Measurements from ENCODE around the gene H2AZ1.
"Not testable (repeated sequence)": the region's sequence is repeated elsewhere in the genome, so short reads cannot be mapped to it uniquely, and the experiment has no call there.

H2AZ1 gene

DNA sequence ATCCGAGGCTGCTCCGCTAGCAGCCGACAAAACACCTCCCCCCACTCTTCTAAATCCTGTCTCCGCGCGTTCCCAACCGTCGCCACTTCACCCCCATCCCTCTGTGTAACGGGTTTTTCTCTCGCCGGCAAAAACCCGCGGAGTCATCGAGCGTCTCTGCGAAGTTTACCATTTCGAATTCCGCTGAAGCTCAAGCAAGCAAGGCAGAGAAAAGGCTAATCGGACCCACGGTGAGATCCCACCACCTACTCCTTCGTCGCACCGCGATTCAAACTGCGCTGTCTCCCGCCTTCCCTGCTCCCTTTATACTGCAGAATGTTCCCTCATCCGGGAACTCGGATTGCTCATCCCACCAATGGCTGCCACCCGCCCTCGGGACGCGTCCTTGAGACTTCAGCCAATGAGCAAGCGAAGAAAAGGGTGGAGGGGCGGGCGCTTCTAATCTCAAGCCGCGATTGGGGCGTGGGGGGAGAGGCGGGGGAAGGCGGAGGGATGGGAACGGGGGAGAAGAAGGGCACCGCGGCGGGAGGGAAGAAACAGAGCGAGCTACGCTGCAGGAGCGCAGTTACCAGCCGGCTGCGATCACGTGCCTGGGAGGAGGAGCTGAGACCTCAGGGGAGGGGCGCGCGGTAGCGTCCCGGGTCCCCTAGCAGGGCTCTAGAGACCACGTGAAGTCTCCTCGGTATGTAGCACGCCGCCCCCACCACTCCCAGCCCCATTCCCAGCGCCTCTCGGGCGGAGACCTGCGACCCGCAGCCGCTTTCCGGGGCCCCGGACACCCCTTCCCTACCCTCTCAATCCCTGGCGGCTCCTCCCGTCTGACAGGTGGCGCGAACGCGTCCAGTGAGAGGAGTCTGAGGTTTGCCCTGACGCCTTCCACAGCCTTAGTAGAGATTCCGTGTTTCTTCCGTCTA is at the start of gene H2AZ1:
TSS of gene H2AZ1 (minus strand) at position 277 of the 914 bp plus-strand sequence. CDS start at position 172, 105 bp downstream.
- peak; percentile 92 to 93 for DNase-seq

DNA sequence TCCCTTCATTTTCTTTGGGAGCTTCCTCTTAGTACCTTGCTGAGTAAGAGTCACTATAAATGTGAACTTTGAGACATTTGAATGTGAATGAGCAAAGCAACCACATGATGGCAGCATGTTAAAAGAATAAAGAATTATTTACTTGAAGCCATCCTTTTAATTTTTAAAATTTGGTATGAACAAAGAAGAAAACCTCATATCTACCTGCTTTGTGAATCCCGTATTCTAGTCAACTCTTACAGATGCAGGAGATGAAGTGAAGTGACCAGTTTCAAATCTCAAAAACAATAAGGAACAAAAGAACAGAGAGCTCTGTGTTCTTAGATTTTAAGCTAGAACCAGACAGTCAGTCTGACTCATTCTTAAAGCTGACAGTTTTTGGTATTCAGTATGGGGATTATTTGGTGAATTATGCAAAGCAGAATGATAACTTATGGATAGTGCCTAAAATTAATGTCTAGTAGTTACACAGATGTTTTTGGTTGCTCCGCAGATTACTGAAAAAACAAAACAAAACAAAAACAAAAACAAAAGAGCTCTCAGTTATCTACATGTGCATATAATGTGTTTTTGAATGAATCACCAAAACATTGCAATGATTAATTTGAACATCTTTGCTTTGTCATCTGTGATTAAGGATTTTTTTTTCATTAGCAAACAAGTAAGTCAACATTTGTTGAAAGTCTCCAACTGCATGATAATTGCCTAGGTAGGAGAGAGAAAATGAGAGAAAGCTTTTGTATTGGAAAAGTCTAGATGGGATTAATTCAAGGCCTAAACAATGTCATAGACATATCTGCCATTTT is 48.2 kb upstream of the H2AZ1 start:
- DNase-seq, result peak in 1 of 2 experiments; percentile 1

DNA sequence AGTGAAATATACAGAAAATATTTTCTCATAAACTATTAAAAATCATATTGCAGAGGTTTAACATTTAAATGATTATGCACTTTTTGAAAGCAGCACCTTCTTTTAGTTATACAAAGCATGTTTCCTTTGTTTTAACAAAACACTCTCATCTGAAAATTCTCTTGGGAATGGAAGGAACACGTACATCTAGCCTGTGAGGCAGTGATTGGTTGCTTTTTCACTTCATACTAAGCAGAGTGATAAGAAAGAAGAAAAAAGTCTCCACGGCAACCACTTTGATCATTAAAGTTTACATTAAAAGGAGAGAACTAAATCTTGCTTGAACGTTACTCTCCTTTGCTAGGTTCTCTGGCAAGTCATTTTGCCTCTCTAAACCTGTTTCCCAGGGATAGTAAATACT is 41.7 kb upstream of the H2AZ1 start:
- DNase-seq, result no peak

DNA sequence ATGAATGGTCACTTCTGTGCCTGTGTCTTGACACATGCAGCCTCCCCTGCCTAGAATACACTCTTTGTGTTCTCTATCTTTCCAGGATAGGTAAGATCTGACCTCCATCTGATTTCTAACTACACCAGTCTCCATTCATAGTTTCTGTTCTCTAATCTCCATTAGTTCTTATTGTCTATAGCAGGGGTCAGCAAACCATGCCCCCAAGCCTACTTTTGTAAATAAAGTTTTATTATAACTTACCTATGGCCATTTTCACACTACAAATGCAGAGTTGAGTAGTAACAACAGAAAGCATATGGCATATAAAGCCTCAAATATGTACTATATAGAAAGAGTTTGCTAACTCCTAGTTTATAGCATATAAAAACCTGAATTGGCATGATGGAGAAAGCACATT is 37.6 kb upstream of the H2AZ1 start:
- no peak for DNase-seq

DNA sequence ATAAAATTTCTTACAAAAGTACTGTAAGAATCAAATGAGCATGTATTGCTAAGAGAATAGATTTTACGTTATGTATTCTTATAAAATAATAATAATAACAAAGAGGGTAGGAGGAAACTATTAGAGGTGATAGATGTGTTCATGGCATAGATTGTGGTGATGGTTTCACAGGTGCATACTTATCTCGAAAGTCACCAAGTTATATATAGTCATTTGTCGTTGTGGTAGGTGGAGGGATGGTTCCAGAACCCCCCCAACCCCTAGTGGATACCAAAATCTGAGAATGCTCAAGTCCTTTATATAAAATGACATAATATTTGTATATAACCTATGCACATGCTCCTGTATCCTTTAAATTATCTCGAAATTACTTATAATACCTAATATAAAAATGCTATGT is 36.7 kb upstream of the H2AZ1 start:
- no peak for DNase-seq

DNA sequence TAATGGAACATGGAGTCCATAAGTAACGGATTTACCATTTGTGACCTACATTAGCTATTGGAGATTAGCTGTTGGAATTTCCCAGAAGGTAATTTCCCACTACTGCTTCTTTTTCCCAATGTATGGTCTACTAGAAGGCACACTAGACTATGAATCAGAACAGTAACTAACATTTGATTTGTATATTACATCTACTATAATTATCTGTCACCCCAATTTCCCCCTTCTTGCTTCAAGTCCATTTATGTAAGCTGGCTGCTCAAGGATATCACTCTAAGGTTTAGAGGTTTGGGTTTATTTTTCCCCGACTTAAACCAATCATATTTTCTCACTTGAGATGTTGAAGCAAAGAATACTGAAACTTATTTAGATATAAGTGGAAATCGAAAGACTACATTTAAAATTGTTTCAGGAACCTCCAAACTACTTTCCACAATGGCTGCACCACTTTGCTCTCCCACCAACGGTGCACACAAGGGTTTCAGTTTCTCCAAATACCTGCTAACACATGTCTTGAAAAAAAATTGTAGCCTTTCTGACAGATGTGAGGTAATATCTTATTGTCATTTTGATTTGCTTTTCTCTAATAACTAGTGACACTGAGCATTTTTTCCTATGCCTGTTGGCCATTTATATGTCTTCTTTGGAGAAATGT is 33.3 kb upstream of the H2AZ1 start:
- no peak for DNase-seq

DNA sequence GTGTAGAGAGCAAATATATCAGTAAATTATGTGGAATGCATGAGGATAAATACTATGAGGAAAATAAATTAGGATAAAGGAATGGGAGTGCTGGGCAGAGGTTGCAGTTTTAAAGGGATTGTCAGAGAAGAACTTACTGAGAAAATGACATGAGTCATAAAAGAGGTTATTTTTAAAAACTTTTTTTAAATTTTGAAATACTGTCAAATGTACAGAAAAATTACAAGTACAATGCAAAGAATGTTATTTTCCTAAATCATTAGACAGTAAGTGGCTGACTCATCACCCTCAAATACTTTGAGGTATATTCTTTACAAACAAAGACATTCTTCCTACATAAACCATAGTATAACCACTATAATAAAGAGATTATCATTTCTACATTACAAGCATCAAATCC is 29.8 kb upstream of the H2AZ1 start:
- DNase-seq, result no peak

DNA sequence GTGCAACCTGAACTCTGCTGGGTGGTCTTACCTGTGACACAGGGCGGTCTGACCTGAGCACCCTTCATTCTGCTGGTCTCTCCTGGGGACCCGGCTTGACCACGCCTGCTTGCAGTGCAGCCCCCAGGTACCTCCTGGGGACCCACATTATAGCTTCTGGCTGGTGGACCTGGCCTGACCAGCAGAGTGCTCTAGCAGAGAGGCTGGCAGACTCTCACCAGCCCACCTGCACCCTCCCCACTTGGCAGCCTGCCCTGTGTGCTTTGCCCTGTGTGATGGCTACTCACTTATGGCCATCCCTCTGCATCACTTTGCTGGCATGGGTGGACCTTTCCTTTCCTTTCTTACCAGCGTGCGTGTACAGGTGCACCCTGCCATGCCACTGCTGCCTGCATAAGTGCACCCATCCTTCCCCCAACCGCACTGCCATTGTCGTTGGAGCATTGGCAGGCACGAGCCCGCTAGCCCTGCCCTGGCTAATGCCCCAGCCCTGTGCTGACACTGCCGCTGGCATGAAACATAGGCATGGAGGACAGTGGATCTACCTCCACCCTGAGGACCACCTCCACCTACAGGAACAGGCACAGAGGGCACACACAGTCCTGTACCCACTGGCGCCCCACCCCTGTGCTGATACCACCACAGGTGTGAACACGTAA is 21.5 kb upstream of the H2AZ1 start:
- no peak for DNase-seq

DNA sequence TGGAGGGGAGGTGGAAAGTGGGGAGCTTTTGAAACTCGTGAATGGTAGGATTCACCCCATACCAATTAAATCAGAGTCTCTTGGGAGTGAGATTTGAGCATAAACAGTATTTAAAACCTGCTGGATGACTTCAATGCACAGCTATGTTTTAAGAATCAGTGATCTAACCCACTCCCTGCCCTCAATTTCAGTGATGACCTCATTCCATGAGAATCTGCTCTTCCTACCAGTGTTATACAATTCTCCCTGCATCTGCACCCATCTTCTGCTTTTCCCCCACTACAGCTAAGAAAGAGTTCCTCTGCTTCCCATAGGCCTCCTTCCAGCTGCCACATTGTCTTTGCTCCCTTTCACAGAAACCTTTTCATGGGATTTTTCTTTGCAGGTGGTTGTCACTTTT is 18.3 kb upstream of the H2AZ1 start:
- DNase-seq, result no peak

DNA sequence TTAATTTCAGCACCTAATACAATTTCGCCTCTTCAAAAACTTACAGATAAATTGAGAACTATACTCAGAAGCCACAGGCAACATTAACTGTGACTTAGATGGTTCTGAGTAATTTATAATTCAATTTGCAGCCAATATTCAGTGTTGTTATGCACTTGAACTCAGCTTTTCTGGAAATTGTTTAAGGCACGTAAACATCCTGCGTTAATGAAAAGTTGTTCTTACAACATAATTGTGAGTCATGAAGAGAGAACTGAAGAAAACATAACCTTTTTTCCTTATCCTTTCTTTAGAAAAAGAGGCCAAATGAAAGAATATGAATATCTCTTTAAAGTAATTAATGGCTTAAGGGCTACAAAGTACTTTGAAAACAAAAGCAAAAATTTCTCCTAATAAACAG is 16.6 kb upstream of the H2AZ1 start:
- DNase-seq, result no peak

DNA sequence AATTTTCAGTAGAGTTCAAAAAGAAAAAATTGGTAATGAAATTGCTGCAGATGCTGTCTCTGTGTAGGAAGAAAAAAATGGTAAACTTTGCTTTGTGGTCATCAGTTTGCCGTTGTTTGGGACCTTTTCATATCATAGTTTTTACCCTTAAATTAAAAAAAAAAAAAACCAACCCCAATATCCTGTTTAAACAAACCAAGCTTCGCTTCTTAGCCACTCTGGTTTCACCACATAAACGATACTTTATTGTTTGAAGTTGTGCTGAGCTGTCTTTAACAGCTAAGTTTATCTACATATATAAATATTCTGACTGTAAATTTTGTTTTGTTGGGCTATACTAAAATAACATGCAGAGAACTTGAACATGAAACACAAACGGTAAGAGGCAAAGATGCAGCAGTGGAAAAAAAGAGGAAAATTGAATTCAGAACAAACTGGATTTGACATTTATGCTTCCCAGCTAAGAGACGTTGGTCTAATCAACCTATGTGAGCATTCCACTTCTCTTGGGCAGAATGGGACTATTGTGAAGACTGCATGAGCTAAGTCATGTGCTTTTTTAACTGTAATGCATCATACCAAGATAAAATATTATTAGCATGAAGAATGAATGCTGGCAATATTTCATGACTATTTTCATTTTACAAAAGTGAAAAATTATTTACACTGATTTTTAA is 15.7 kb upstream of the H2AZ1 start:
- no peak for DNase-seq

DNA sequence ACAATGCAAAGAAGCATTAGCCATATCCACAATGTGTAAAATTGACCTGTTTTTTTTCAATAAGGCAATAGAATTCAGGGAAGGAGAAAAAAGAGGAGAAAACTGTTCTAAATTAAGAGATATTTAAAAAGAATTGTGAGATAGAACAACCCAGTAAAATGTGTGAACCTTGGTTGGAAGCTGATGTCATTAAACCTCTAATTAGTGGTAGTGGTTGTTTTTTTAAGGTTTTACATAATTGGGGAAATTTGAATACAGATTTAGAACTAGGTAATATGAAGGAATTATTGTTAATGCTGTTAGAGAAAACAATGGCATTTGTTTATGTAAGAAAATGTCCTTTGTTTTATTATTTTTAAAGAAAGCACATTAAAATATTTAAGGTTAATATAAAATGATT is 15.1 kb upstream of the H2AZ1 start:
- DNase-seq, result no peak

DNA sequence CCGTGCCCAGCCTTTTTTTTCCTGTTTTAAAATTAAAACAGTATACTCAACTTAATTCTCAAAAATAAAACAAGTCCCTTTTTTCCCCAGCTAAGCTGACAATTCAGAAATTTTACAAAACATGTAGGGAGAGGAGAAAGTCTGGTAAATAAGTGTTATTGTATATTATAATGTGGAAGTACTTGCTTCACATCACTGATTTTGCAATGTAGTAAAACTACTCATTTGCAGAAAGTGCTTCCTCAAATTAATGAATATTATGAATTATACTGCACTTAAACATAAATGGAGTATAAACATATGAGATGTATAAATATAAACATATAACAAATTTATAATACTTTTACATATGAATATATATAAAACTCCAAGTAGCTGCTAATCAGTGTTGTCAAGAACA is 11.6 kb upstream of the H2AZ1 start:
- no peak for DNase-seq

DNA sequence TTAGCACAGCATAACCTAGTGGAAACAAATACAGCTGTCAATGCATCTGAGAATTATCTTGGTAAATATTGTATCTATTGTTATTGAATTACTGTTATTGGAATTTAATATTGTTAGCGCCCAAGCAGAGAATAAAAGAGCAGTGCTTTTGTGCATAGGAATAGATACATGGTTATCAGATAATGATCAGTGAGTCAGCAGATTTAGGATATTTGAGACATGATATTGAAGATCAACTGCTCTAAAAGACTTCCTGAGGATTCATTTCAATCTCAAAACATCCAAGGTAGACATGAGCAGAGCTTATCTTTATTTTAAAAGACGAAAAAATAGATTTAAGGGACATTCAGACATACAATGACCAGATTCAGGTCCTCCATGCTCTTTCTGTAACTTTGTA is 10.6 kb upstream of the H2AZ1 start:
- no peak for DNase-seq

DNA sequence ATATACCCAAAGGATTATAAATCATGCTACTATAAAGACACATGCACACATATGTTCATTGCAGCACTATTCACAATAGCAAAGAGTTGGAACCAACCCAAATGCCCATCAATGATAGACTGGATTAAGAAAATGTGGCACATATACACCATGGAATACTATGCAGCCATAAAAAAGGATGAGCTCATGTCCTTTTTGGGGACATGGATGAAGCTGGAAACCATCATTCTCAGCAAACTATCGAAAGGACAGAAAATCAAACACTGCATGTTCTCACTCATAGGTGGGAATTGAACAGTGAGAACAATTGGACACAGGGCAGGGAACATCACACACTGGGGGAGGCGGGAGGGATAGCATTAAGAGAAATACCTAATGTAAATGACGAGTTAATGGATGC is 8.1 kb upstream of the H2AZ1 start:
- not testable (repeated sequence) for DNase-seq

DNA sequence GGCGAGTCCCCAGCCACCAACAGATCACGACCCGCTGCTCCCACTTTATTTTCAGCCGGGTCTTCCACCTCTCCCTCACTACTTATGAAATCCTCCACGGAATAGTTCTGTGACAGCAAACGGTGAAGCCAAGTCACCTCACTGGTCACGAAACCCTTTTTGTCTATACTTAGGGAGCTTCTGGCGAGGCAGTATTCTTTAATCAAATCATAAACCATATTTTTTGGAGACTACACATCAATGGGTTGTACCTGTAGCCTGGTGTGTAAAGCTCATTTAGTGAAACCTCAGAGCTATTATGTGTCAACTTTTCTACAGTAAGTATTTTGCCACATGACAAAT is 809 bp upstream of the H2AZ1 start:
- DNase-seq, result no peak

DNA sequence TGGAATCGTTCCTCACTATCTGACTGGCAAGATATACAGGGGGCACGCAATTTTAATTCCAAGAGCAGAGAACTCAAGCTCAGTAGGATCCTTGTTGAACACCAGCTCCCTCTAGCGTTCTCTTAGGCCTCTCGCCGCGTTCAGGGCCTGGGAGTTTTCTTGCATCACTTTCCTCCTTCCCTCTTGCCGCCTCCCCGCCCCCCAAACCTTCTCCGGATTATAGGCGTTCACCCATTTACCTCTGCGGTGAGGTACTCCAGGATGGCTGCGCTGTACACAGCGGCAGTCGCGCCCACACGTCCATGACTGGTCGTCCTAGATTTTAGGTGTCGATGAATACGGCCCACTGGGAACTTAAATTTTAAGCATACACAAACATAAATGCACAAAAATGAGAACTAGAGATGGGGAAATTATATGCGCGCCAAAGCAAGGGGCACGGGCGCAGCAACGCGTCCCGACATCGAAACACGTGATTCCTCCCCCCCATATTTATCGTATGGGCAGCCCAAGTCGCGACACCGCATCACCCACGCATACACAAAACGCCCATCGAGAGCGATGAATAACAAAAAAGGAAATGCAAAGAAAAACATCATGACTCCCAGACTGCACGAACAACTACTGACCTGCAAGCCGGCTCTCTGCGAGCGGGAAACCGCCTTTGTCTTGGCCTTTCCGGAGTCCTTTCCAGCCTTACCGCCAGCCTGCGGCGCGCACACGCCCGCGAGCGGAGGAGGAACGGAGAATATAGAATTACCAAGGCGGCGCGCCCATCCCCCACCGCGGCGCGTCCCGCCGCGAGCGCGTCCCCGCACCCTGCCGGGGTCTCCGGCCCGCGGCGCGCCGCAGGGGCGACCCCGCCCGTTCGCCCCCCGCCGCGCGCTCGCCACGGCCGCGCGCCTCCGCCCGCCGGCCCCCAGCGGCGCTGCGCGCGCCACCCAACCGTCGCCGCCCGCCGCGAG is 759 bp downstream of the H2AZ1 start:
- DNase-seq, result peak; percentile 88 to 89

DNA sequence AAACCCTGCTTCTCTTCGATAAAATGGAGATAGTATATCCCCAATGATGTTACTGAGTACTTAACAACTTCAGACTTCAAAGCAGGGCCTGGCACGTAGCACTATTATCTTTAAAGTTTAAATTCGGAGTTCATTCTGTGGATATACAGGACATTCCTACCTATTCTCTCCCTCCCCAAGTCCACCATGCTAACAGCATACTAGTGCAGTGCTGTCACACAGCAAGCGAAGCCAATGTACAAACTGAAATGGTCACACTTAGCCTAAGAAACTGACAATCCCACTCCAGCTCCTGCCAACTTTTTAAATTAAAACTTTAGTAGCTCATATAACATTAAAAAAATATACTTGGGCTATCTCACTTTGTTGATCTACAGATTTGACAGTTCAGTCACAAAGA is 2.5 kb downstream of the H2AZ1 start:
- no peak for DNase-seq

DNA sequence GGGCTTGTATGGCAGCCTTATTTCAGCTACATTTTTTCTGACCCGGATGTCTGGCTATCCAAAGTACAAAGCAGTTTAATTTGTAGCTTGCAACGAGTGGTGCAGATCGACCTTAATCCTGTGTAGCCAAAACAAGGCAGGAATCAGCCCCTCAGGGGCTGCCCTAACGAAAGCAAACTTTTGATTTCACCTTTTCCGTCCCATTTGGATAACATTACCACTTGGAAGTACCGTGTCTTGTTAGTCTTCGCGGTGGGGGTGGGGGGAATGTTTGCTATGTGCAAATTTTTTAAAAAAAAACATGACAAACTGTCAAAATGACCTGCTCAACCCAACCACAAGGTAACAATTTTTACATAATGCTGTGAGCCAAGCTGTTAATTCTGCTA is 2.9 kb downstream of the H2AZ1 start:
- DNase-seq, result no peak

DNA sequence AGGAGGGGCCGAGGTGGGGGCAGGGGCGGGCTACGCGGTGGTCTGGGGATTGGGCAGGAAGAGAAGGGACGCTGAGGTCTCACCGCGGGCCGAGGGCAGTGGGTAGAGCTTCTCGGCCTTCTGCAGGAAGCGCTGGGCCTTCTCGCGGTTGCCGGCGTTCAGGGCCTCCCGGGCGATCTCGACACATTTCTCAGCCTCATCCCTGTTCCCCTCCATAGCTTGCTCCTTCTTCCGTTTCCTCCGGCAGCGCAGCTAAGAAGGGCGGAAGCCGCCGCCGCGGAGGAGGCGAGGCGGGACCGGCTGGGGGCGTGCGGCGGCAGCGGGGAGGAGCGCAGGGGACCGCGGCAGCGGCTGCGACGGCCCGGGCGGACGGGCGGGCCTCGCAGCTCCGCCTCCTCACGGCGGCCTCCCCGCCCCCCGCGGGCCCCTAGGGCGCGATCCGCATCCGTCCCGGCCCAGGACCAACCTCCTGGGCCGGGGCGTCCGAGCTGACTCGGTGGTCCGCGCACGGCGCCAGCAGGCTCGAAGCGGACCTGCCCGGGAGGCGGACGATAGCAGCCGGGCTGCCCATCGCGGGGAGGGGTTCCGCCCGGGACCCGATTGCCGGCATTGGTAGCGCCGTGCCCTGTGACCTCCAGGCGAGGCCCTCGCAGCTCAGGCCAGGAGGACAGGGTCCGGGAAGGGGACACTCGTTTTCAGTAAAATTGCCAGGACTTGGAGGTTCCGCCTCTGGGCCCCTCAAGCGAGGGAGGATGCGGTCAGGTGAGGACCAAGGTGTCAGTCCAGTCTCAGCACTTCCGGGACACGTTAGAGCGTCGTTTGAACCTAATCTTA is 3.5 kb downstream of the H2AZ1 start, which contains the start of gene DNAJB14:
TSS of gene DNAJB14 (minus strand) at position 263 of the 834 bp plus-strand sequence. CDS start at position 216, 47 bp downstream.
- peak; percentile 15 to 38 for DNase-seq
